ENCODE data around the gene MOCS1. TPM values are rescaled to one million over a fixed set of nuclear protein-coding genes. Genes with fewer than 3 reads are reported as not detected.
A peak's percentile ranks its signal among the peaks of the same experiment; 100 is the strongest.

The MOCS1 gene
- total RNA-seq, 4 donors from 2014 or later: 5.0 to 12.0 (median 8.4) TPM

DNA sequence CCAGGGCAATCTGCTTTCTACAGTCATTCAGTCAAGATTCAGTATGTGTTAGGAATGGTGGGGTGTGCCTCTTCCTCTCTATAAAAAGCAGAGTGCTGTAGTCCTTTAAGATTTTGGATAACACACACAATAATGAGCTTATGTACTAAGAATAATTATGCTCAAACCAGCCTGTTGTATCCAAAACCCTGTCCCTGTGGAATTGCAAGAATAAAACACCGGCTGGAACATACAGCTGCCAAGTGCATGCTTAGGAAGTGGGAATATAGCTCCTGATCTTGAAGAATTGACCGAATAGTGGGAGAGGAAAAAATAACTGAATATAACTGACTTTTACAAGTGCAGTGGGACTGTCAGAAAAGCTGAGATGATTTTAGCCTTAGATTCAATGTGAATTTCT is 979 bp upstream of the MOCS1 start:
- no peak overlapping the region for H3K27ac ChIP-seq
- peaks cover 0 to 50% (median 3%) of the 10 kb centered on the region in 3 donors for H3K4me1 ChIP-seq
- H3K36me3 ChIP-seq: no peaks in the 10 kb centered on the region
- H3K4me3 ChIP-seq: no peak overlapping the region
- no peaks in the 10 kb centered on the region for H3K9me3 ChIP-seq
- TF ChIP-seq, protein P1, sequence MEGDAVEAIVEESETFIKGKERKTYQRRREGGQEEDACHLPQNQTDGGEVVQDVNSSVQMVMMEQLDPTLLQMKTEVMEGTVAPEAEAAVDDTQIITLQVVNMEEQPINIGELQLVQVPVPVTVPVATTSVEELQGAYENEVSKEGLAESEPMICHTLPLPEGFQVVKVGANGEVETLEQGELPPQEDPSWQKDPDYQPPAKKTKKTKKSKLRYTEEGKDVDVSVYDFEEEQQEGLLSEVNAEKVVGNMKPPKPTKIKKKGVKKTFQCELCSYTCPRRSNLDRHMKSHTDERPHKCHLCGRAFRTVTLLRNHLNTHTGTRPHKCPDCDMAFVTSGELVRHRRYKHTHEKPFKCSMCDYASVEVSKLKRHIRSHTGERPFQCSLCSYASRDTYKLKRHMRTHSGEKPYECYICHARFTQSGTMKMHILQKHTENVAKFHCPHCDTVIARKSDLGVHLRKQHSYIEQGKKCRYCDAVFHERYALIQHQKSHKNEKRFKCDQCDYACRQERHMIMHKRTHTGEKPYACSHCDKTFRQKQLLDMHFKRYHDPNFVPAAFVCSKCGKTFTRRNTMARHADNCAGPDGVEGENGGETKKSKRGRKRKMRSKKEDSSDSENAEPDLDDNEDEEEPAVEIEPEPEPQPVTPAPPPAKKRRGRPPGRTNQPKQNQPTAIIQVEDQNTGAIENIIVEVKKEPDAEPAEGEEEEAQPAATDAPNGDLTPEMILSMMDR (IDR thresholded peaks at IDR 0.05): no peak
- no peak for TF ChIP-seq POLR2A (IDR thresholded peaks at IDR 0.05)
- intact Hi-C loops (cut with DNase I): no loop called here
- WGBS, 2 donors: 44 to 70% methylated on average over 2 of the region's 2 CpGs
- DNase-seq: no peak
- peaks cover 0 to 5% (median 0%) of the 10 kb centered on the region in 4 donors for H3K27me3 ChIP-seq

DNA sequence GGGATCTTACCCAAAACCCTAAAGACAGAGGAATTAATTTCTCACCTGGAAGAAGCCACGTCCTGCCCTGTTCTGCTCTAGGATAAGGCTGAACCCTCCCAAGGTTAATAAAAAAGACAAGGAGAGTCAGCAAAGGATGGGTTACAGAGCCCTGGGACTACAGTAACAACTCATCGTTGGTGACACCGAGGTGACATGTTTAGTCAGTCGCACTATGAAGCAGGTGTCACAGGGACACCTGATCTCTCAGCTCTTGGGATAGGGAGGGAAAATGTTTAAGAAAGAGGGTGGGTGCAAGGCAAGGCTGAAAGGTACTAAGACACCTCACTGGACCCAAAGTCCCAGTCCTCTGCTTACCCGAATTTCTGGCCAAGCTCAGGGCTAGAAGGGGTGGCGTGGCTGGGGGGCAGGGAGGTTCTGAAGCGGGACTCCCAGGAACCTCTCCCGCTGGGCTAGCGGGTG is 562 bp downstream of the MOCS1 start:
- WGBS, 2 donors: 29 to 53% methylated on average over 2 to 6 of the region's 9 CpGs
- intact Hi-C loops (cut with DNase I): no loop called here

DNA sequence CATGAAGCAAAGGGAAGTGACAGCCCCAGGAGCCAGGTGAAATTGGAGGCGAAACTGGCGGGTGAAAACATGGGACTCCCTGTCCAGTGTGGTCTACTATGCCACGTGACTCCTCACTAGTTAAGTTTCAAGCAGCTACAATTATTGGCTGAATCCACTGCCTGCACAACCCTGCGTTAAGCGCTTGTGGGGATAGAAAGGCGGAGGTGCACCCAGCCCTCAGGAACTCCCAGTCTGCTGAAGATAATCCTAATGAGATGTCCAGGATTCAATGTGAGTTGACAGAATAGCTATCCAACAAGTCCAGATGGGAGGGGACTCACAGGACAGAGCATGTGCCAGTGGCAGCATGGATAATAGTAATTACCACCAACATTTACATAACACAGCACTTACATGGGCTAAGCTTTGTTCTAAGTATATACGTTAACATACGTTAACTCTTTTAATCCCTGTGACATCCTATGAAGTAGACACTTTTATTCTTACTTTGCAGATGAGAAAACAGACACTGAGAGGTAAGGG is 1.8 kb downstream of the MOCS1 start:
- Histone ChIP-seq H3K27ac (peak overlapping the region in 3 of 4 donors; percentile 85 to 94 (median 91)), H3K4me1 (peaks cover 0 to 75% (median 6%) of the 10 kb centered on the region in 3 donors), H3K36me3 (no peaks in the 10 kb centered on the region), H3K4me3 (peak overlapping the region in 3 of 4 donors; percentile 69 to 90 (median 84)), H3K27me3 (peaks cover 0 to 5% (median 0%) of the 10 kb centered on the region in 4 donors), H3K9me3 (no peaks in the 10 kb centered on the region)
- no peak for TF ChIP-seq POLR2A (IDR thresholded peaks at IDR 0.05)
- TF ChIP-seq, protein P1 (IDR thresholded peaks at IDR 0.05): no peak
- intact Hi-C loops (cut with DNase I): no loop called here
- no peak for DNase-seq
- 89 to 90% methylated on average over 8 of the region's 8 CpGs for WGBS, 2 donors

More for the DNA sequence above, 562 bp downstream of the MOCS1 start:
- no peaks in the 10 kb centered on the region for H3K9me3 ChIP-seq
- TF ChIP-seq, protein P1 (IDR thresholded peaks at IDR 0.05): no peak
- no peak for TF ChIP-seq POLR2A (IDR thresholded peaks at IDR 0.05)
- peak overlapping the region; percentile 56 to 90 (median 76) for H3K4me3 ChIP-seq
- DNase-seq: no peak
- H3K27me3 ChIP-seq: peaks cover 0 to 5% (median 0%) of the 10 kb centered on the region in 4 donors
- H3K27ac ChIP-seq: peak overlapping the region; percentile 73 to 94 (median 88)
- H3K4me1 ChIP-seq: peaks cover 0 to 63% (median 3%) of the 10 kb centered on the region in 3 donors
- no peaks in the 10 kb centered on the region for H3K36me3 ChIP-seq

DNA sequence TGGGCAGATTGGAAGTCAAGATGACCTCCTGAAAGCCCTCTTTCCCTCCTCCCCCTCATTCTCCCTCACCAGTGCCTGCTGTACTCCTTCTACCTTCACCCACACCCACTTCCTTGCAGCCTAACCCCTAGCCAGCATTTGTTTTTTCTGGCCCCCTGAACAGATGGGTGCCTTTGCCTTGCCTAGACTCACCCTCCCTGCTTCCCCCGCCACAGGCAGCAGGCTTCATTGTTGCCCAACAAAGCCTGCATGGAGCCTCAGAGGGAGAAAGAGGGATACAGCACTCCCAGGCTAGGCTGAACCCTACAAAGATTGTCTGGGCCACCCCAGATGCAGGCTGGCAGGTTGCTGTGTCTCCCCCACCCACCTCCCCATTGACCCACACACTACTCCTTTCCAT is 2.7 kb downstream of the MOCS1 start:
- H3K4me3 ChIP-seq: peak overlapping the region in 2 of 4 donors; percentile 84 to 90
- TF ChIP-seq POLR2A (IDR thresholded peaks at IDR 0.05): no peak
- TF ChIP-seq, protein P1 (IDR thresholded peaks at IDR 0.05): no peak
- H3K36me3 ChIP-seq: no peaks in the 10 kb centered on the region
- WGBS, 2 donors: 78 to 80% methylated on average over 1 of the region's 1 CpG
- no peaks in the 10 kb centered on the region for H3K9me3 ChIP-seq
- intact Hi-C loops (cut with DNase I): no loop called here
- peak overlapping the region in 3 of 4 donors; percentile 12 to 94 (median 42) for H3K27ac ChIP-seq
- DNase-seq: no peak
- H3K27me3 ChIP-seq: peaks cover 0 to 5% (median 0%) of the 10 kb centered on the region in 4 donors
- H3K4me1 ChIP-seq: peaks cover 0 to 83% (median 13%) of the 10 kb centered on the region in 3 donors

DNA sequence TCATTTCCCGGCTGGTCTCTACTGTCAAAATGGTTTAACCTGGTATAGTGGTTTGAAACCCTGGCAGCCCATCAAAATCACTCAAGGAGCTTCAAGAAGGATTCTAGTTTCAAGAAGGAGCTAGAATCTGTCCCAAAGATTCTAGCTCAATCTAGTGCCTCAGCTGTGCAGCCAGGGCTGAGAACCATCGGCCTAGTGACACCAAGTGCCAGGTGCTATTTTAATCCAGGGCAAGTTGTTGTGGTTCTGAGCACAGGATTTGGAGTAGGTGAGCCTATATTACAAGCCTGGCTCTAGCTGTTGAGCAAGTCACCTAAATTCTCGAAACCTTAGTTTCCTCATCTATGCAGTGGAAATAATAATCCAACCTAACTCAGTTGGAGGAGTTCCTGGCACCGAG is 3.7 kb downstream of the MOCS1 start:
- H3K36me3 ChIP-seq: peaks cover 0 to 8% (median 1%) of the 10 kb centered on the region in 3 donors
- peaks cover 0 to 5% (median 0%) of the 10 kb centered on the region in 4 donors for H3K27me3 ChIP-seq
- peak overlapping the region in 1 of 4 donors; percentile 1 for H3K4me3 ChIP-seq
- 70 to 89% methylated on average over 3 to 4 of the region's 4 CpGs for WGBS, 2 donors
- no peak for DNase-seq
- H3K9me3 ChIP-seq: no peaks in the 10 kb centered on the region
- peaks cover 0 to 83% (median 13%) of the 10 kb centered on the region in 3 donors for H3K4me1 ChIP-seq
- intact Hi-C loops (cut with DNase I): no loop called here
- H3K27ac ChIP-seq: peak overlapping the region in 3 of 4 donors; percentile 12 to 94 (median 42)
- TF ChIP-seq, protein P1 (IDR thresholded peaks at IDR 0.05): no peak
